Measurements from ENCODE around the gene LAMTOR3.
A peak's percentile ranks its signal among the peaks of the same experiment; 100 is the strongest.

LAMTOR3 gene

GRCh38 chr4:99894161-99894997 lies at the start of gene LAMTOR3:
Gene LAMTOR3, minus strand, starts transcription at chr4:99894427. Its CDS starts 464 bp downstream, at chr4:99893963.
- peak; percentile 68 for DNase-seq (ENCODE audit: low read depth)
- in situ Hi-C loops (cut with HindIII; ENCODE audit: low sequenced_read_pairs), result no loop called here
- H3K4me3 ChIP-seq (ENCODE audit: low read depth, low read length), result peak within 1 kb of the TSS; percentile 93
- no peak for TF ChIP-seq CTCF (IDR thresholded peaks at IDR 0.05; ENCODE audit: low read depth, low read length, missing control alignments)

DNA sequence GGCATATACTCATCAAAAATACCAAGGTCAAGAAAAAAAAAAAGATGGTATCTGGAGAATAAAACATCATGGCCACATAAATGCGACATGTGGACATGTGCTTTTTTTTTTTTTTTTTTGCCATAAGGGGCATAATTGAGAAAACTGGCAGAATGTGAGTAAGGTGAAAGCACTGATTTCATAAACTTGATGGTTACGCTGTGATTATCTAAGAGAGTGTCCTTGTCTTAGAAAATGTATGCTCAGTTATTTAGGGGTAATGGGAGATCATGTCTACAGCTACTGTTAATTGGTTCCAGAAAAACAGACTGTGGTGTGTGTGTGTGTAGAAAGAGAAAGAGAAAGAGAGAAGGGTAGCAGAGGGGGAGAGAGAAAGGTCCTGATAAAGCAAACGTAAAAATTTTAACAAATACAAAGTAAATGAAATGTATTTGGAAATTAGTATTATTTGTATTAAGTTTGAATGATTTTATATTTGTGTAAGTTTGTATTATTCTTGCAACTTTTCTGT lies 44.1 kb upstream of the LAMTOR3 start:
- in situ Hi-C loops (cut with HindIII; ENCODE audit: low sequenced_read_pairs), result no loop called here
- DNase-seq (ENCODE audit: low read depth), result no peak
- no peak overlapping the region for H3K4me3 ChIP-seq (ENCODE audit: low read depth, low read length)
- TF ChIP-seq CTCF (IDR thresholded peaks at IDR 0.05; ENCODE audit: low read depth, low read length, missing control alignments), result no peak

DNA sequence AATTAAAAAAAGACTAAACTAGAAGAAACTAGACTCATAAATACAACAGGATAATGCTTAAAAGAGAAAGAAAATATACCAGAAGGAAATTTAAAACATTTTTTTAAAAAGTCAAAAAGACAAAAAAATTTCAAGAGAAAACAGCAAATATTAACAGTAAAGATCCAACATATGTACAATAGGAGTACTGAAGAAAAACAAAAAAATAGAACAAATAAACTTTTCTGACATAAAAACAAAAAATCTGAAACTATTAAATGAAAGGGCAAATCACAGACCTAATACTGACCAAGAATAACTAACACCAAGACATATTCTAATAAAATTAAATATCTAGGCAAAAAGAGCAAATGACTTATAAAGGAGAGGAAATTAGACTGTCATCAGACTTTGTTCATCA lies 40.7 kb upstream of the LAMTOR3 start:
- no peak for DNase-seq (ENCODE audit: low read depth)
- H3K4me3 ChIP-seq (ENCODE audit: low read depth, low read length), result no peak overlapping the region
- in situ Hi-C loops (cut with HindIII; ENCODE audit: low sequenced_read_pairs), result no loop called here
- no peak for TF ChIP-seq CTCF (IDR thresholded peaks at IDR 0.05; ENCODE audit: low read depth, low read length, missing control alignments)

- TF ChIP-seq CTCF (IDR thresholded peaks at IDR 0.05; ENCODE audit: low read depth, low read length, missing control alignments), result no peak
- in situ Hi-C loops (cut with HindIII; ENCODE audit: low sequenced_read_pairs), result no loop called here
- DNase-seq (ENCODE audit: low read depth), result no peak
- H3K4me3 ChIP-seq (ENCODE audit: low read depth, low read length), result no peak overlapping the region
Observed at GRCh38 chr4:99927566-99927965, 33.3 kb upstream of the LAMTOR3 start.

DNA sequence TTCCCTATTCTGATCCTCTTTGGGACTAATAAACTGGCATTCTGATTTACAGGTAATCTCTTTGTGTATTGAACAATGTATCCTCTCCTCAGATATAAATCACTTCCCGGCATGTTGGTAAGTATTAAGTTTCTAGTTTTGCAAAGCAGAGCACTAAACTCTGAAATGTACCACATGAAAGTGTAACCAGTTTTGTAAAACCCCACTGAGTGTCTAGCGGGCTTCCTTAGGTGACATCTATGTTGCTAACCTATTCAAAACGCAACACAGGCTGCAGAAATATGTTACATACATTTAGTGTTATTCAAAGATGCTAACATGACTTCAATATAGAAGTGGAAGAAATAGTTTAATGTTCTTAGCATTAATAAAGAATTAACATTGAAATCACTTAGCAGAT lies 26.9 kb upstream of the LAMTOR3 start:
- DNase-seq (ENCODE audit: low read depth), result no peak
- in situ Hi-C loops (cut with HindIII; ENCODE audit: low sequenced_read_pairs), result no loop called here
- H3K4me3 ChIP-seq (ENCODE audit: low read depth, low read length), result no peak overlapping the region
- no peak for TF ChIP-seq CTCF (IDR thresholded peaks at IDR 0.05; ENCODE audit: low read depth, low read length, missing control alignments)

- H3K4me3 ChIP-seq (ENCODE audit: low read depth, low read length), result no peak overlapping the region
- no peak for DNase-seq (ENCODE audit: low read depth)
- no peak for TF ChIP-seq CTCF (IDR thresholded peaks at IDR 0.05; ENCODE audit: low read depth, low read length, missing control alignments)
- in situ Hi-C loops (cut with HindIII; ENCODE audit: low sequenced_read_pairs), result no loop called here
Observed at GRCh38 chr4:99918656-99919055, 24.4 kb upstream of the LAMTOR3 start.
